ENCODE measurements around the gene DHFR.
A peak's percentile ranks its signal among the peaks of the same experiment; 100 is the strongest.
"Not testable (repeated sequence)": the region's sequence is repeated elsewhere in the genome, so short reads cannot be mapped to it uniquely, and the experiment has no call there.

The DHFR gene

DNA sequence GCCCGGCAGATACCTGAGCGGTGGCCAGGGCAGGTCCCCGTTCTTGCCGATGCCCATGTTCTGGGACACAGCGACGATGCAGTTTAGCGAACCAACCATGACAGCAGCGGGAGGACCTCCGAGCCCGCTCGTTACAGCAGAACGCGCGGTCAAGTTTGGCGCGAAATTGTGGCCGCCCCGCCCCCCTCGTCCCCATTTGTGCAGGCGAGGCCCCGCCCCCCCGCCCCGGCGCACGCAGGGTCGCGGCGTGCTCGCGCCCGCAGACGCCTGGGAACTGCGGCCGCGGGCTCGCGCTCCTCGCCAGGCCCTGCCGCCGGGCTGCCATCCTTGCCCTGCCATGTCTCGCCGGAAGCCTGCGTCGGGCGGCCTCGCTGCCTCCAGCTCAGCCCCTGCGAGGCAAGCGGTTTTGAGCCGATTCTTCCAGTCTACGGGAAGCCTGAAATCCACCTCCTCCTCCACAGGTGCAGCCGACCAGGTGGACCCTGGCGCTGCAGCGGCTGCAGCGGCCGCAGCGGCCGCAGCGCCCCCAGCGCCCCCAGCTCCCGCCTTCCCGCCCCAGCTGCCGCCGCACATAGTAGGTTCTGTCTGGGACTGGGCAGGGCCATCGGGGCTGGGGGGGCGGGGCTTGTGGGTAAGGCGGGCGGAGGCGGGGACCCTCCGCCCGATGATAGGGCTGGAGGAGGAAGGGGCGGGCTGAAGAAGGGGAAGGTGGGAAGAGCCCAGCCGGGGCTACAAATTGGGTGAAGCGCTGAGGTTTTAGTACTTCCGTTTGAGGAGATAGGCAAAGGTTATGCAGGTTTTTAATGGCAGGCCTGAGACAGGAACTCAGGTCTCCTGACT is at the start of gene DHFR, which contains the start of gene MSH3:
Gene DHFR, minus strand, starts transcription at position 593 of the 840 bp plus-strand sequence. Its CDS starts 494 bp downstream, at position 99.
Gene MSH3, plus strand, starts transcription at position 262 of the 840 bp plus-strand sequence. Its CDS starts 76 bp downstream, at position 338.
- DNase-seq, result peak; percentile 48

DNA sequence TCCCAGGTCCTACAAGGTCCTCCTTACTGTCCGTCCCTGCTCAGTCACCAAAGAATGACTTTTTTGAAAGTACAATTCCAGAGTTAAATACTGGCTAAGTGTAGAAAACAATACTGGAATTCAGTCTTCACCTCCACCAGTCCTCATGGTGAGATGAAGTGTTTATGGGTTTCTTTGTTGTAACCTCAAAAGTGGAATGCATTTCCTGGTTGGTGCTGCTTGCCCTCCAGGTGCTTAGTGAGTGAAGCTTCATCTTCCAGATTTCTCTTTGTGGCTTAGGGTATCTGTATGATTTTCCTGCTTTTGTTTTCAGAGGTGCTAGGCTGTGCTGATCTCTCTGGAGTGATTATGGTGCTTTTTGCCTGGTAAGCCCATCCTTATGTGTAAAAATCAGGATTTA is 49.4 kb upstream of the DHFR start:
- DNase-seq, result no peak

DNA sequence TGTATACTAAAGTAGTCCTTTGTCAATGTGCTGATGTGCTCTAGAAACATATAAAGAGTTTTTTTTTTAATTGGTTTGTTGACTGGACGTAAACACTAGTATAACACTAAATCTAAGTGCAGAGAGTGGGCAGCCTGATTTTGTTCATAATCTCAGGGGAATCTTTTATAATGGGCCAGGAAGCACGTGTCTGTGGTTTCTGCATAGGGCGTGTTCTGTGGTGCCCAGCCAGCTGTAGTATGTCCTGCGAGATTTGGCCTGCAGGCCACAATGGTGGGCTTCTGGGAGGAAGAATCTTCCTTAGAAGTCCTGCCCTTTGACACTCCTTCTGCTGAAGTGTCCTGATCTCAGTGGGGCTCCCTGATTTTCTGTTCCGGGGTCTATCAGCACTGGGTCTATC is 49.0 kb upstream of the DHFR start:
- DNase-seq, result no peak

DNA sequence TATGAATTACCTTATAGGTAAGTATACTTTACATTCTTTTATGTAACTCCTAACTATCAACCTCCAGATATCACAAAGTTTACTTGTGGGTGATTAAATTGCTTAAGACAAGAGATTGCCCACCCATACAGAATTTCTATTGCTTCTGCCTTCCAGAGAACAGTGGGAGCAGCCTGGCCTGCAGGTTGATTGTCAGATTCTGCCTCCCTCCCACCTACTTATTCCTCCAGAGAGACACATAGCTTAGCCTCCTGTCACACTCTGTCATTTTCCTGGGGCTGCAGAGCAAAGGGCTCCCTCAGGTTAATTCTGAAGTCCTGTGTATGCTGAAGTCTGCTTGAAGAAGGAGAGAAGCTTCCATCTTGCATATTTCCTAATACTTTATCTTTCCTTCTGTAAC is 48.5 kb upstream of the DHFR start:
- no peak for DNase-seq

DNA sequence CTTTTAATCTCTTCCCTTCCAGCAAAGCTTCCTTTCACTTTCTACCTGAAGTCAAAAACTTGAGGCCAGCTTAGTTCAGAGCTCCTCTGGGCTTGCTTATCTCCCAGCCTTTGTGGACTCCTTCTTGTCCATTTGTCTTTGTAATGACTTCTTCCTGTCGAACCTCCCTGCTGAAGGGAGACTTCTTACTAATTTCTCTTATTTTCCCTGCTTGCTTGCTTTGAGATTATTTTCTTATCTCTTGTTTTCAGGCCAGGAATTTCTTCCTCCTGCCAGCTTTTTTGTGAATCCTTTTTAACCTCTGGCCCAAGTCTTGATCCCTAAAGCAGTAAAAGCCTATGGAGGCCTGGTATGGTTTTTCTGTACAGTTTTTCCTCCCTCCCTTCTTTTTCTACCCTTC is 46.8 kb upstream of the DHFR start:
- DNase-seq, result no peak

DNA sequence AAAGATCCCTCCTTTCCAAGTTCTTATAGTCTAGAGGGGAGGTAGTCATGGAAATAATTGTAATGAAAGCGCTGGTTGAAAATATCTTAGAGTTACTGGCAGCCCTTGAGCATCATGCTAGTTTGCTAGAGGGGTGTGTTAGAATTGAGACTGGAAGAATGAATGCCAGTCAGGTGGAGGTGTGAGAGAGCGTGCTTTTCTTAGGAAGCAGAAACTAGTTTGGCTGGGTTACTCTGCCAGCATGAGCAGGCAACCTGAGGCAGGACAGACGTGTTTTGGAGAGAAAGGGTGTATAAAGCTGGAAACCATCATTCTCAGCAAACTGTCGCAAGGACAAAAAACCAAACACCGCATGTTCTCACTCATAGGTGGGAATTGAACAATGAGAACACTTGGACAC is 43.6 kb upstream of the DHFR start:
- no peak for DNase-seq

DNA sequence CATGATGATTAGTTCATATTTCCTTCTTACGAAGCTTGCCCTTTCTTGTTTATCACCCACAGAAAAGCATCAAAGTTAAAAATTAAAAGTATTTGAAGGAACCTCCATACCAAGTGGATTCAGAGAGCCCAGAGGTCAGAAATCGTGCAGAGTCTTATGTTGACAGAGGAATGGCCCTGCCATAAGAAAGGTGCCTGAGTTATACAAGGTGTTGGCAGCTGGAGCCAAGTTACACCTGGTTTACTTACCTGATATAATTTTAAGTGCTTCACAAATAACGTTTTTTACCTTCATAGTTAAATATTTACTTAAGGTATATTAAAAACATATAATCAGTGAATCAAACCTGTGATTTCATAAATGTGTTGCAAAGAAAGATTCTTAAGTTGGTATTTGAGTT is 42.3 kb upstream of the DHFR start:
- DNase-seq, result no peak

DNA sequence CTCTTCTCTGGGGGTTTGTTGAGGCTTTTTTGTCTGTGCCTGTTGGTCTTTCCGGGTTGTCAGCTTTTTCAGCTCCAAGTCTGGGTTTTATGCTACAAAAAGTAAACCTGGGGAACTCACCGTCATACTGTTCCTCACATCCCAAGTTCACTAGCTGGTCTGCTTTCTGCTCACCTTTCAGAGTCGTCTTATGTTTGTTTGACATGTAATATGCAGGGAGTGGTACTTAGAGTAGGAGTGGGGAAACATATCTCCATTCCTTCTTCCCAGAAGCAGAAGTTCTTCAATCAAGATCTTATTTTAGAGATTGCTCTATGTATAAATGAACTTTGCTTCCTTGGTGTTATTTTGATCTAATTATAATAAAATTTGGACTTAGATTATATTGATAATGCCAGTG is 41.7 kb upstream of the DHFR start:
- no peak for DNase-seq

DNA sequence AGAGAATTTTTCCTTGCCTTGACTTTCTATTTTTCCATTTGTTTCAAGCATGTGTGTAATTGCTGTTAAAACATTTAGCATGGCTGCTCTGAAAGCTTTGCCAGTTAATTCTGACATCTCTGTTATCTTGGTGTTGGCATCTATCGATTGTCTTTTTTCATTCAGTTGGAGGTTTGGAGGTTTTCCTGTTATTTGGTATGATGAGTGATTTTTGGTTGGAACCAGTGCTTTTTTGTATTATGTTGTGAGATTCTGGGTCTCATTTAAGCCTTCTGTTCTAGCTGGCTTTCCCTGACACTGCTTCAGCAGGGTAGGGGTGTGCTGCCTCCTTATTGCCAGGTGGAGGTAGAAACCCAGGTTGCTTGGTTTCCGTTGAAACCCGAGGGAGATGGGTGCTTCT is 40.9 kb upstream of the DHFR start:
- no peak for DNase-seq

DNA sequence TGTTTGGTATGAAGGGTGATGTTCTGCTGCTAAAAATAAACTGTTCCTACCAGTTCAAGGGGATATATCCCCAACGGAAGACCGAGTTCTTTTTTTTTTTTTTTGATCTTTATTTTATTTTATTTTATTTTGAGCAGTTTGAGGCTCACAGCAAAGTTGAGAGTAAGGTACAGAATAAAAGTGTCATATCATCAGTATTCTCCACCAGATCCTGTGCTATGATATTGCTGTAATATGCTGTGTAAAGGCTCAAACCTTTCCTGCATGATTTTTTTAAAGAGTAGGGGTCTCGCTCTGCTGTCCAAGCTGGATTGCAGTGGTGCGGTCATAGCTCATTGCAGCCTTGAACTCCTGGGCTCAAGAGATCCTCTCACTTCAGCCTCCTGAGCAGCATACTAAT is 34.8 kb upstream of the DHFR start:
- no peak for DNase-seq

DNA sequence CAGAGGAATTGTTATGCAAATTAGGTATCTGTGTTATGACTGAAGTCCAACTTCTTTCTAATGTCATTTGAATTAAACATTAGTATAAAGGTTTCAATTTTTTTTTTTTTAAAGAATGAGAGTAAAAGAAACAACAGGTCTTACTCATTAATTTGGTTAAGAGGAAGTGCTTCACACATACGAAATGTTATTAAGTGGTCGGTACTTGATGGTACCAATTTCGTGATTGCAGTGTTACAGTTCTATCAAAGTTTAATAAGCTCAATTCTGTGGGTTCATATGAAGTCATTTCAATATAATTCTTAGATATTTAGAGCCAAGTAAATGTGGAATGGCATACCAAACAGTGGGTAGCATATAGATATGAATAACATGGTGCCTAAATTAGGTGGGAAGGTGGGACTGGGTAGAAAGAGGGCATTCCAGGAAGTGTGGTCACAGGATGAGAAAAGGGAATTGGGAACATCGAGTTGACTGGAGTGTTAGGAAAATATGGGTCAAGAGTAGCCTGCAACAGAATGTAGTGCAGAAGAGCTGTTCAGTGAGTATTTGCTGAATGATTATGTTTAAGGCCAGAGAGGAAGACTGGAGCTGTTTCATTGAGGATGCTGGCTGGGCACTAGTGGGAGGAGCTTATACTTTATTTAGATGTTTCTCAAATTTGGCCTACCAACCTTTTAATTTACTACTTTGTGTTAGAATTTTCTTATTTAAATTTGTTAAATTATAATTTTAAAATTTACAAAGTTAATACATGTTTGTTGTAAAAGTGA is 34.1 kb upstream of the DHFR start:
- DNase-seq, result no peak

DNA sequence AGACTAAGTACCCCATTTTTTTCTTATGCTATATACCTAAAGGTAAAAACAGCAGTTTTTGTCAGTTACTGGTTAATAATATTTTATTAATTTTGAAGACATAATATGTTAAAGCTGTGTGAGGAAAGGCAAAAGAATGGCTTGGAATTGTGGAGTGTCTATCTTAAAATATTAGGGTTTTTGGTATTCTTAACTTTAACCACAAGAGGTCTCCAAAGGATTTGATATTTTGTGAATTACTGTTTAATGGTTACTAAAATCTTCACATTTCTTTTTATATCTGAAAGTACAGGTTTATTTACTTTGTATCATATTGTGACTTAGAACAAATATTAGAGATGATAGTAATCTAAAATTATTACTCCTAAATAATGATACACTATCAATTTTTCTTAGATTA is 32.0 kb upstream of the DHFR start:
- DNase-seq, result no peak

DNA sequence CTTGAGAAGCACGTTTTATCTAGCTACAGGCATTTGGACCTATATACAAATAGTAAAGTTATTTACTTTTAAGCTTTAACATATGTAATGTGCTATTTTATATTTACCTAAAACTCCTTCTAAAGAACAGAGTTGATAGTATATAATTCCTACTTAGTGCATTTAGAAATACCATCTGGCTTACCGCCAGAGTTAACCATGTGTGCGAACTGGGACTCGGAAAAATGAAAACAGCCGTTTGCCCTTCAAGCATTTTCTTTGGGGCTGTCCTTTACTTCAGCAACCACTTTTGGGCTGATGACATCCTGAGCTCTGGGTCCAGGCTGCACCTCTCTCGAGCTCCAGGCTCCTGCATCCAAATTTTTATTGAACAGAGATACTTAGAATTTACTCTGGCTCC is 21.9 kb upstream of the DHFR start:
- no peak for DNase-seq

DNA sequence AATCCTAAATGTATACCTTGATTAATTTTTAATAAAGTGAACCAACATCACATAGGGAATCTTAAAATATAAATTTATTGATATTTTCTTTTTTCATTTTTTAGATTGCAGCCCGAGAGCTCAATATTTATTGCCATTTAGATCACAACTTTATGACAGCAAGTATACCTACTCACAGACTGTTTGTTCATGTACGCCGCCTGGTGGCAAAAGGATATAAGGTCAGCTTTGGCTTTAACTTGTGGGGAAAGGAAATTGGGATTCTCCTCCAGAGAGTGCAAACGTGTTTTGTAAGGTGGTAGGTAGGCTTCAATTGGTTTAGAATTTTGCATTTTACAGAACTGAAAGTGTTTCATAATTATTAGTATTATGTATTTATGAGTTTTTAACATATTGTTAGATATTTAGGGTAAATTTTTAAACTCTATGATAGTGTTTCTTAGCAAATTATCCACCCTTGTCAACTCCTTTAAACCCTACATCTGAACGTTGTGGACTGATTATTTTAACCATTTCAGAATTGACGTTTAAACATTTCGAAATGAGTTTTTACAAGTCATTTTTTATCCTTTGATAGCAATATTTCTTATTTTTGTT is 17.5 kb upstream of the DHFR start:
- DNase-seq, result no peak

DNA sequence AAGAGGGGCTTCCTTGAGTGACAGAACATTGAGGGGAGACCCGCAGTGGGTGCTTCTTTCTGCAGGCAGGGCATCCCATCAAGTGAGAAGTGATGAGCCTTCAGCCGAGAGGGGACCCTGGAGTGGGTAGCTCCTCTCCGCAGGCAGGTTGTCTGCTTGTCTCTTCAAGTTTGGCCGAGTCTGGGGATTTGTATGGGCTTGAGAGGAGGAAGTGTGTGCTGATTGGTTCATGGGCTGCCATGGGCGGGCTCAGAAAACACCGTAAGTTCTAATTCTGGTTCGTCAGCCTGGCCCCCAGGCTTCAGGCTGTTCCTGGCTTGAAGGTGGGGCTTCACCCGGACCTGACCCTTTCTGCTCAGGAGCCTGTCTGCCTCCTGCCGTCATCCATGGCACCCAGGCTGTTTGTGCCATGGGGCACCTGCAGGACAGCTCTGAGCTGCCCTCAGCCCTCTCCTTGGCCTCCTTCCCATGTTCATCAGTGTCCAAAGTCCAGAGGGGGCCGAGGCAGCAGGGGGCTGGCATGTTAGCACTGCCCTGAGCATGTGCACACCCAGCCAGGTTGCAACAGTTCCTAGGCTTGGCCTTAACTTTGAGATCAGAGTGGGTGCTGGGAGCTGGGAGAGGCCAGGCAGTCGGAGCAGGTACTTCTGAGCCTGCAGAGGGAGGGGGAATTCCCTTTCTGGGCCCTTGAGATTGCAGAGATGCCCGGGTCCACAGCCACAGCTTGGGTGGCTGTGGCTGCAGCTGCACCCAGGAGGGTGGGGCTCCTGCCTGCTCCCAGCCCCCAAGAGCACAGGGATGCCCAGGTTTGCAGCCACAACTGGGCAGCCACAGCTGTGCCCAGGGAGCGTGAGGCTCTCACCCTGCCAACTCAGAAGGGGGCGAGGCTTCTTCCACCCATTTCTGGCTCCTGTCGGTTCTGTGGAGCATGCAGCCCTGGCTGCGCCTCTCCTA is 13.5 kb upstream of the DHFR start:
- DNase-seq, result no peak

DNA sequence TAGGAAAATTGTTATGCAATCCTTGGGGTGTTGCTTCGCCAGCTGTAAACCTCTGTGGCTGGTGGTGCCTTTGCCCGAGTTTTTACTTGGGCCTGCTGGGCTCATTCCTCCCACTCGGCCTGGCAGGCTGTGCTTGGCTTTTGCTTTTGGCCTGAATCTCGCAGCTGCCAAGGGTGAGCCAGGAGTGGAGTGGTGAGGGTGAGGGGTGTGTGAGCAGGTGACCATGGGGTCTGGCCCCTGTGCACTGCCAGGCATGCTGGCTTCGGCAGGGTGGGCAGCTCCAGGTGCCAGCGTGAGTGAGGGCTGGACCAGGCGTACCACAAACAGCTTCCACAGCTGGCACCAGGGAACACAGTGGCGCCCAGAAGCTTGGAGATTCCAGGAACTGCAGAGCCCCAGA is 12.6 kb upstream of the DHFR start:
- no peak for DNase-seq

DNA sequence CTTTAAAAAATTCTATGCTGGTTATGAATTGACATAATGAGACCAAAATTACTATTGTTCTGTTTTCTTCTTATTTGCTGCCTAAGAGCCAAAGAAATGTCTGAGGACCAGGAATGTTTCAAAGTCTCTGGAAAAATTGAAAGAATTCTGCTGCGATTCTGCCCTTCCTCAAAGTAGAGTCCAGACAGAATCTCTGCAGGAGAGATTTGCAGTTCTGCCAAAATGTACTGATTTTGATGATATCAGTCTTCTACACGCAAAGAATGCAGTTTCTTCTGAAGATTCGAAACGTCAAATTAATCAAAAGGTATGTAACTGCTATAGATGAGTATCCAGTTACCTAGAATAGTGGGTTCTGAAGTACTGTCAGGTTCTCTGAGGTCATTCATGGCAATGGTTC is 10.3 kb upstream of the DHFR start:
- no peak for DNase-seq

DNA sequence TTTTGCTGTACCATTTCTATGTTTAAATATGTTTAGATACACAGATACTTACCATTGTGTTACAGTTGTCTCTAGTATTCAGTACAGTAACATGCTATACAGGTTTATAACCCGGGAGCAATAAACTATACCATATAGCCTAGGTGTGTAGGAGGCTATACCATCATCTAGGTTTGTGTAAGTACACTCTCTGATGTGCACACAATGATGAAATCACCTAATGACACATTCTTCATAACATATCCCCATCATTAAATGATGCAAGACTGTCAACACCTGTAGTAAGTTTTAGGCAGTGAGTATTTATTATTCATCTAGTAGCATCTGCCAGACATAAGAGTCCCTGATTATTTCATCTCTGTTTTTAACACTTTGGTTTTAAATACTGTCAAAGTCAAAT is 7.3 kb upstream of the DHFR start:
- DNase-seq, result no peak

DNA sequence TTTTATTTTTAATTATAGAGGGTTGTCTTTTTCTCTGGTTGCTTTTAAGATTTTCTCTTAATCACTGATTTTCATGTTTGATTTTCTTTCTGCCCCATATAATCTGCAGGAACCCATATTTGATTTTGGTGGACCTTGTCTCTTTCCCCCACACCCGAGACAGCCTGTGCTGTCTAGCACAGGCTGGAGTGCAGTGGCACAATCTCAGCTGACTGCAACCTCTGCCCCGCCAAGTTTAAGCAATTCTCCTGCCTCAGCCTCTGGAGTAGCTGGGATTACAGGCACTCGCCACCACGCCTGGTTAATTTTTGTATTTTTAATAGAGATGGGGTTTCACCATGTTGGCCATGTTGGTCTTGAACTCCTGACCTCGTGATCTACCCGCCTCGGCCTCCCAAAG is 5.9 kb upstream of the DHFR start:
- DNase-seq, result not testable (repeated sequence)

DNA sequence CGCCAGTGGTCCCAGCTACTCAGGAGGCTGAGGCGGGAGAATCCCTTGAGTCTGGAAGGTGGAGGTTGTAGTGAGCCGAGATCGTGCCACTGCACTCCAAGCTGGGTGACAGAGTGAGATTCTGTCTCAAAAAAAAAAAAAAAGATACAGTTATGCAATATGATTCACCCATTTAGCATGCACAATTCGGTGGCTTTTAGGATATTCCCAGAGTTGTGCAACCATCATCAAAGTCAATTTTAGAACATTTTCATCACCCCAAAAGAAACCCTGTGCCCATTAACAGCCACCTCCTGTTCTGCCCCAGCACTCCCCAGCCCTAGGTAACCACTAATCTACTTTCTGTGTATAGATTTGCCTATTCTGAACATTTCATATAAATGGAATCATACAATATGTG is 4.3 kb upstream of the DHFR start:
- DNase-seq, result no peak

DNA sequence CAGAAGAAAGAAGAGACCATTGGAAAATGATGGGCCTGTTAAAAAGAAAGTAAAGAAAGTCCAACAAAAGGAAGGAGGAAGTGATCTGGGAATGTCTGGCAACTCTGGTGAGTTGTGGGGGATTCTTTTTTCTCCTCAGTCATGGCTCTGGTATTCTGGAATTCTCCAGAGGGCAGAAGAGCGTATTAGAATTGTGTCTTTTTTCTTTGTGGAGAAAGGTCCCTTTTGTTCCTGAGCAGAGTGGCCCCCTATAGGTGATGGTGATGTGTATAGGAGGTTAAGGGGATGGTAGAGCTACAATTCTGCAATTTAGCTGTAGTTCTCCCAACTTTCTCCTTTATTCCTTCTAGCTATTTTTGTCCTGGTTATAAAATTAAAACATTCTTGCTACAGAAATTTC is 1.6 kb upstream of the DHFR start:
- DNase-seq, result no peak

DNA sequence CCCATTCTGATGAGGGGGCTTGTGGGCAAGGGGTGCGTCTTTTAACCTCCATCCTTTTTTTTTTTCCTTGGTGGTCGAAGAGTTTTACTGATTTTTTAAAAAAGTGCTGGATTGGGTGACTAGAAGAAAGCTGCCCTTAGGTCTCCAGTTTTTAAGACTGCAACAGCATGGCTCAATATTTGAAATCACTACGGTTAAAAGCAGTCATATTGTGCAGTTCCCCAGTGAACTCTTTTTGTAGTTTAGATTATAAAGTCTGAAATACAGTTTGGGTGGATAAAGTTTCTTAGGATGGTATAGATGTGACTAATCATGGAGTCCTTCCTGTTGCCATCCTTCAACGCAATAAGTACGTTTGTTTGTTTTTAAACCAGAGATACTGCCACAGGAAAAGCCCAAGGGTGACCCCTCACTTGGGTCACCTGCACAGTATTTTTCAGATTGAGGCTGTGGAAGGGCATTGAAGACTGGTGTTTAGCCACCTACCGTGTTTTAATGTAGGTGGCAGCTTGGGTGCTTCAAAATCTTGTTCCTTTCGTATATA is 520 bp upstream of the DHFR start:
- DNase-seq, result no peak

DNA sequence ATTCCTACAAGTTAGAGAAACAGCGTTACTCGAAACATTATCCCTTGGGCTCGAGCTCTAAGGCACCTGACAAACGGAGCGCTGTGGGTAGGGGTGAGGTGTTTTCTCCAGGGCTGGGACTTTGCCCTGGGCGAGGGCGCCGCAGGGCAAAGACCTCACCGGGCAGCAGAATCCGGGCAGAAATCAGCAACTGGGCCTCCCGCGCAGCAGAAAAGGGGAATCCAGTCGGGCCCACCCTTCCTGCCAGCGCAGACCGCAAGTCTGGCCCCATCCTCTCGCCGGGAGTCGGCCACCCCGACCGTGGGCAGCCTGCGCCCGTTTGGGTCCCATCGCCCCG is 761 bp downstream of the DHFR start:
- DNase-seq, result no peak

Measured in GOT3 (cell line).